MCF 10A (cell line): ENCODE measurements around the gene ASAP2. TPM values are rescaled to one million over a fixed set of nuclear protein-coding genes. Genes with fewer than 3 reads are reported as not detected.

Experiments
- BruUV-seq: library from RNA; stranded (reverse); fragments of 400-500 nt; replicated peaks from 2 replicates; lab custom pipeline; 2021; lab: Mats Ljungman, UMichigan
- CTCF ChIA-PET: fragments of 300-600 bp; sonication (Branson Sonifier 250); formaldehyde crosslinking; extraction: SDS; loops from one replicate; lab custom pipeline; 2021; ENCODE audit warnings: antibody characterized with exemption, inconsistent platforms; lab: Yijun Ruan, JAX
- POLR2A ChIA-PET: fragments of 300-600, 350-650 bp; sonication (Branson Sonifier 250); formaldehyde crosslinking; extraction: SDS; loops from one replicate; lab custom pipeline; 2020; ENCODE audit warnings: antibody characterized with exemption, inconsistent platforms; lab: Yijun Ruan, JAX
- DNase-seq: peaks from one replicate; pipeline ENCODE4 v3.0.0-alpha.2; 2018; ENCODE audit not compliant: unreplicated experiment
- H3K27ac Mint-ChIP-seq: one replicate; pipeline ENCODE4 v1.8.0; 2022; ENCODE audit warnings: mild to moderate bottlenecking, low read depth, mixed read lengths; ENCODE audit not compliant: unreplicated experiment
- H3K27me3 Mint-ChIP-seq: one replicate; pipeline ENCODE4 v1.8.0; 2022; ENCODE audit warnings: mixed read lengths; ENCODE audit not compliant: insufficient read depth, unreplicated experiment
- H3K36me3 Mint-ChIP-seq: one replicate; pipeline ENCODE4 v1.8.0; 2022; ENCODE audit warnings: mild to moderate bottlenecking, moderate library complexity, mixed read lengths; ENCODE audit not compliant: insufficient read depth, unreplicated experiment
- H3K4me1 Mint-ChIP-seq: one replicate; pipeline ENCODE4 v1.8.0; 2022; ENCODE audit warnings: mixed read lengths; ENCODE audit not compliant: insufficient read depth, unreplicated experiment
- H3K4me3 Mint-ChIP-seq: one replicate; pipeline ENCODE4 v1.8.0; 2022; ENCODE audit warnings: mild to moderate bottlenecking, moderate library complexity, mixed read lengths; ENCODE audit not compliant: unreplicated experiment
- H3K9me3 Mint-ChIP-seq: one replicate; pipeline ENCODE4 v1.8.0; 2022; ENCODE audit warnings: mixed read lengths; ENCODE audit not compliant: unreplicated experiment
- intact Hi-C: fragments of 100-400 bp; cut with micrococcal nuclease; formaldehyde crosslinking; loops from 2 replicates; pipeline ENCODE4 v1.14.1; 2022
- total RNA-seq: library from RNA; stranded (reverse); gene quantifications from 2 replicates; pipeline ENCODE4 v1.2.3, GENCODE V29; 2022
- TF ChIP-seq, protein P1 (sequence below): fragments of 200-600 bp; IDR thresholded peaks from one replicate; pipeline ENCODE4 v1.8.0; 2022; ENCODE audit warnings: antibody characterized with exemption, mild to moderate bottlenecking; ENCODE audit not compliant: unreplicated experiment

The ASAP2 gene
- total RNA-seq, 1 experiment from 2014 or later = 80.8 TPM

DNA sequence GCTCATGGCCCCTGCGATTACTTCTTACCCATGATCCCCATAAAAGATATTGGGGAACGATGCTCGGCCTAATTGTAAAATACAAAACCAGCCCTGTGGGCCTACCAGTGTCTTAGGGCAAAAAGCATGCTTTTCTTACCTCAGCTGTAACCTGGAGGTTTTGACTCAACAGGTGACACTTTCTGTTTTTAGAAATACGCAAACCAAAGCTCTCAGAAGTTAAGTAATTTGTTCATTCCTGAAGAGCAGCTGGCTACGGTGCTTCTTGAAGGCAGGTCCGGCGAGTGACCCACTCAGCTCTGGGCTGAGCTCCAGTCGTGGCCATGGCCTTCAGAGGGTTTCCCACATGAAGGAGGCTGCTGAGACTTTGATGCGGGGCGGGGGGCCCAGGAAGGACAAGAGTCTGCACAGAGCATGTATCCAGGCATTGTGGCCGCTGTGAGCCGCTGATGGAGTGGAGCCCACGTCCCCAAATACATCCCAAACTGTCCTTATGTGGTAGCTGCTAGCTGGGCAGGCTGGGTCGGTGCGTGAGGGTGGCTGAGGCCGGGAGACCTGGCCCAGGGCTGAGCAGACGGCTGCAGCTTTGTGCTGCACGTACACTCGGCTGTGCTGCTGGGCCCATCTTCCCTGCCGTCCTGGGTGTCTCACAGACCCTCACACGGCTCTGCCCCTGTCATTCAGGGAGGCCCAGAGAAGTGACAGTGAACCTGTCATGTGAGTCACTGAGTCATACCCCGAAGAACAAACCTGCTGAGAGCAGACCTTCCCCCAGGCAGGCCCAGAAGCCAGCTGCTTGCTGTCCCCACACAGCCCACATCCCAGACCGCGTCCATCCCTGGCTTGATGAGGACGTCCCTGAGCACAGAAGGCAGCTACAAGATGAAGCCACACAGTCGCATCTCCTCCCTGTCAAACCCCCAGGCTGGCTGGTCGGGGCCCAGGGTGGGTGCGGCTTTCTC is 182.6 kb downstream of the ASAP2 start:
- TF ChIP-seq, protein P1, sequence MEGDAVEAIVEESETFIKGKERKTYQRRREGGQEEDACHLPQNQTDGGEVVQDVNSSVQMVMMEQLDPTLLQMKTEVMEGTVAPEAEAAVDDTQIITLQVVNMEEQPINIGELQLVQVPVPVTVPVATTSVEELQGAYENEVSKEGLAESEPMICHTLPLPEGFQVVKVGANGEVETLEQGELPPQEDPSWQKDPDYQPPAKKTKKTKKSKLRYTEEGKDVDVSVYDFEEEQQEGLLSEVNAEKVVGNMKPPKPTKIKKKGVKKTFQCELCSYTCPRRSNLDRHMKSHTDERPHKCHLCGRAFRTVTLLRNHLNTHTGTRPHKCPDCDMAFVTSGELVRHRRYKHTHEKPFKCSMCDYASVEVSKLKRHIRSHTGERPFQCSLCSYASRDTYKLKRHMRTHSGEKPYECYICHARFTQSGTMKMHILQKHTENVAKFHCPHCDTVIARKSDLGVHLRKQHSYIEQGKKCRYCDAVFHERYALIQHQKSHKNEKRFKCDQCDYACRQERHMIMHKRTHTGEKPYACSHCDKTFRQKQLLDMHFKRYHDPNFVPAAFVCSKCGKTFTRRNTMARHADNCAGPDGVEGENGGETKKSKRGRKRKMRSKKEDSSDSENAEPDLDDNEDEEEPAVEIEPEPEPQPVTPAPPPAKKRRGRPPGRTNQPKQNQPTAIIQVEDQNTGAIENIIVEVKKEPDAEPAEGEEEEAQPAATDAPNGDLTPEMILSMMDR = no peak
- POLR2A ChIA-PET = interaction anchor here (4.3 kb wide), 1 partner anchor 34 kb away, joined by 44 read pairs; the partner anchor contains the start of genes CPSF3 and ITGB1BP1
- no peaks in the 10 kb centered on the region for H3K27me3 Mint-ChIP-seq
- H3K9me3 Mint-ChIP-seq = no peaks in the 10 kb centered on the region
- peaks cover 24% of the 10 kb centered on the region for H3K4me1 Mint-ChIP-seq
- no peak for DNase-seq
- intact Hi-C loops = no loop called here
- peak overlapping the region; percentile 75 for H3K27ac Mint-ChIP-seq
- BruUV-seq = no TSS peak
- CTCF ChIA-PET = interaction anchor here (0.6 to 0.8 kb wide), 2 partner anchors 247 to 1207 kb away, joined by 3 read pairs; no protein-coding TSS in a partner anchor
- no peak overlapping the region for H3K4me3 Mint-ChIP-seq
- peaks cover 66% of the 10 kb centered on the region for H3K36me3 Mint-ChIP-seq

DNA sequence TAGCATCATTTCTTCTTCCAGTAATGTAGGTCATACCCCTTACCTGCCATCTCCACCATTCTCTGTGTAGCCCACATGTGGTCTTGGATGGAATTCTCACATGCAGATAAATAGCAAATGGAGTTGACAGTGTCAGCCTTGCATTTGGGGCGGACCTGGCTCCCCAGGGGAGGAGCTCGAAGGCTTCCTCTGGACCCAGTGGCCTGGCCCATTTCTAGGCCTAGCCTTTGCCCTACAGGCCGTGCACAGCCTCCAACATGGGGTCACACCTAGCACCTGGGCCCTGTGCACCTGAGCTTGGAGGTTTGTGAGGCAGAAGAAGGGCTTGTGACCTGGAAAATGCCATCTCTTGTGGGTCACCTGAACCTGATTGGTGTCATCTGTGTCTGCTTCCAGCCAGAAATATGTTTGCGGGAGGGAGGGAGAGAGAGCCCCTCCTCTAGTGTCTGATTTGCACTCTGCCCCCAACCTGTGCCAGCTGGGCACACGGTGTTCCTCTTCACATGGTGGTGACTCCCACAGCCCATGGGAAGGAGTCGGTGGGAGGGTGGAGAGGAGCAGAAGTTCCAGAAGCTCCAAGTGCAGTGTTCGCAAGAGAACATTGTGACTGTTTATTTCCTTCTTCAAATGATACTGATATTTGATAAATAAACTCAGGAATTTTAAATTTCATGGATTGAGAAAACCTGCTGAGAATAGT is 183.7 kb downstream of the ASAP2 start:
- BruUV-seq = no TSS peak
- DNase-seq = no peak
- POLR2A ChIA-PET = interaction anchor here (0.7 kb wide), 1 partner anchor 155 kb away, joined by 3 read pairs; no protein-coding TSS in a partner anchor
- Mint-ChIP-seq H3K27me3 (no peaks in the 10 kb centered on the region), H3K27ac (peak overlapping the region; percentile 42), H3K9me3 (no peaks in the 10 kb centered on the region), H3K4me1 (peaks cover 24% of the 10 kb centered on the region), H3K4me3 (no peak overlapping the region), H3K36me3 (peaks cover 76% of the 10 kb centered on the region)
- CTCF ChIA-PET = interaction anchor here (0.6 to 0.8 kb wide), 2 partner anchors 249 to 380 kb away, joined by 3 read pairs; no protein-coding TSS in a partner anchor
- TF ChIP-seq, protein P1 = no peak
- intact Hi-C loops = no loop called here

DNA sequence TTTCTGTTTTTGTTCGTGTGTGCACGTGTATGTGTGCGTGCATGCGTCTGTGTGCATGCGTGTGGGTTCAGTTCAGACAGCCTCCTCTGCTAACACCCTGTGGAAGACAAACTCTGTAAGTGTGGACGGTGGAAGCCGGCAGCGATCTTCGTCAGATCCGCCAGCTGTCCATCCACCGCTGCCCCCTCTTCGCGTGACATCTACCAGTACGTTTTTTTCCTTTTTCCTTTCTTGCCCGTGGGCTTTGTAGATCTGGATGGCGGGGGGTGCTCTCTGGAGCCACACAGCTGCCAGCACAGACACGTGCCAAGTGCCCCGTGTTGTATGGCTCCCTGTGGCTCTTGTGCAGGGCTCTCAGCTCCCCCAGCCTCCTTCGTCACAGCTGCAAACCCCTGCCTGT is 184.4 kb downstream of the ASAP2 start:
- Mint-ChIP-seq H3K36me3 (peaks cover 76% of the 10 kb centered on the region), H3K27me3 (no peaks in the 10 kb centered on the region), H3K4me1 (peaks cover 21% of the 10 kb centered on the region), H3K4me3 (no peak overlapping the region), H3K27ac (peak overlapping the region; percentile 16), H3K9me3 (no peaks in the 10 kb centered on the region)
- no TSS peak for BruUV-seq
- CTCF ChIA-PET = no interaction called here
- TF ChIP-seq, protein P1 = no peak
- intact Hi-C loops = no loop called here
- POLR2A ChIA-PET = interaction anchor here (0.7 kb wide), 1 partner anchor 155 kb away, joined by 3 read pairs; no protein-coding TSS in a partner anchor
- DNase-seq = no peak
